Left ventricle myocardium inferior (tissue), 1 donor: Measurements from ENCODE around the gene DSG1. TPM values are rescaled to one million over a fixed set of nuclear protein-coding genes. Genes with fewer than 3 reads are reported as not detected.

Experiments
- DNase-seq: peaks from one replicate; pipeline ENCODE4 v3.0.0-alpha.2; 2020
- H3K27ac ChIP-seq: fragments of 200-600 bp; replicated peaks from 2 replicates; pipeline ENCODE4 v1.8.0; 2021
- H3K27me3 ChIP-seq: fragments of 200-600 bp; 2 replicates; pipeline ENCODE4 v1.8.0; 2021; ENCODE audit warnings: low read depth
- H3K36me3 ChIP-seq: fragments of 200-600 bp; 2 replicates; pipeline ENCODE4 v1.8.0; 2021
- H3K4me1 ChIP-seq: fragments of 200-600 bp; 2 replicates; pipeline ENCODE4 v1.8.0; 2021
- H3K4me3 ChIP-seq: fragments of 200-600 bp; 2 replicates; pipeline ENCODE4 v1.8.0; 2021; ENCODE audit warnings: mild to moderate bottlenecking, moderate library complexity
- H3K9me3 ChIP-seq: fragments of 200-600 bp; replicated peaks from 2 replicates; pipeline ENCODE4 v1.8.0; 2021
- CTCF ChIP-seq: fragments of 200-600 bp; IDR thresholded peaks from 2 replicates; pipeline ENCODE4 v1.8.0; 2021; ENCODE audit warnings: antibody characterized with exemption, mild to moderate bottlenecking, borderline replicate concordance
- intact Hi-C: fragments of 100-400 bp; cut with micrococcal nuclease; formaldehyde crosslinking; loops from one replicate; pipeline ENCODE4 v1.11.0; 2022
- total RNA-seq: library from RNA; stranded (reverse); fragmentation: NEBNext Ultra II Directional; extraction: Animal tissue kit (Norgen Biotek cat#: 25700); gene quantifications from one replicate; pipeline ENCODE4 v1.2.1, GENCODE V29; 2021
- donor health status: DM: no; HTN: yes; CAD: no; lungs with severe emphysema.

Gene DSG1
- total RNA-seq, 1 donor from 2014 or later, result 1.3 TPM

- Histone ChIP-seq H3K4me1 (peaks cover 8% of the 10 kb centered on the region), H3K27ac (no peak overlapping the region), H3K9me3 (no peaks in the 10 kb centered on the region), H3K4me3 (no peak overlapping the region), H3K27me3 (no peaks in the 10 kb centered on the region), H3K36me3 (no peaks in the 10 kb centered on the region)
- no peak for DNase-seq
- intact Hi-C loops, result no loop called here
- no peak for TF ChIP-seq CTCF
Observed at GRCh38 chr18:31402026-31402373, 84.0 kb downstream of the DSG1 start.

GRCh38 chr18:31403409-31403808 is 85.4 kb downstream of the DSG1 start:
- no peak for TF ChIP-seq CTCF
- H3K27ac ChIP-seq, result no peak overlapping the region
- H3K27me3 ChIP-seq, result no peaks in the 10 kb centered on the region
- intact Hi-C loops, result no loop called here
- no peak for DNase-seq
- no peaks in the 10 kb centered on the region for H3K36me3 ChIP-seq
- H3K4me3 ChIP-seq, result no peak overlapping the region
- H3K4me1 ChIP-seq, result no peaks in the 10 kb centered on the region
- H3K9me3 ChIP-seq, result no peaks in the 10 kb centered on the region

Other genes with a start within 250 kb of the DSG1 start
- gene DSC2, start 215.7 kb upstream of the DSG1 start, total RNA-seq, result 24.5 TPM
- 7.5 TPM for gene DSC1, start 155.3 kb upstream of the DSG1 start, total RNA-seq
- not detected for gene DSG4, start 58.6 kb downstream of the DSG1 start, total RNA-seq
- gene DSG3, start 129.6 kb downstream of the DSG1 start, total RNA-seq, result not detected
- 42.6 TPM for gene DSG2, start 180.0 kb downstream of the DSG1 start, total RNA-seq